Stimulated activated CD4-positive, alpha-beta T cell treated with anti-CD3 and anti-CD28 coated beads, Interleukin-1b, Interleukin-23, amount 100 ng/mL, for 1 hour (primary cell): ENCODE data around the gene ALG9.
"Not testable (repeated sequence)": the region's sequence is repeated elsewhere in the genome, so short reads cannot be mapped to it uniquely, and the experiment has no call there.

ENCODE experiments used
- DNase-seq, 2 donors: peaks; one replicate each; pipeline ENCODE4 v3.0.0-alpha.2; 2020; ENCODE audit warnings: low read depth in 2 of 2

ALG9 gene, protein sequence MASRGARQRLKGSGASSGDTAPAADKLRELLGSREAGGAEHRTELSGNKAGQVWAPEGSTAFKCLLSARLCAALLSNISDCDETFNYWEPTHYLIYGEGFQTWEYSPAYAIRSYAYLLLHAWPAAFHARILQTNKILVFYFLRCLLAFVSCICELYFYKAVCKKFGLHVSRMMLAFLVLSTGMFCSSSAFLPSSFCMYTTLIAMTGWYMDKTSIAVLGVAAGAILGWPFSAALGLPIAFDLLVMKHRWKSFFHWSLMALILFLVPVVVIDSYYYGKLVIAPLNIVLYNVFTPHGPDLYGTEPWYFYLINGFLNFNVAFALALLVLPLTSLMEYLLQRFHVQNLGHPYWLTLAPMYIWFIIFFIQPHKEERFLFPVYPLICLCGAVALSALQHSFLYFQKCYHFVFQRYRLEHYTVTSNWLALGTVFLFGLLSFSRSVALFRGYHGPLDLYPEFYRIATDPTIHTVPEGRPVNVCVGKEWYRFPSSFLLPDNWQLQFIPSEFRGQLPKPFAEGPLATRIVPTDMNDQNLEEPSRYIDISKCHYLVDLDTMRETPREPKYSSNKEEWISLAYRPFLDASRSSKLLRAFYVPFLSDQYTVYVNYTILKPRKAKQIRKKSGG

DNA sequence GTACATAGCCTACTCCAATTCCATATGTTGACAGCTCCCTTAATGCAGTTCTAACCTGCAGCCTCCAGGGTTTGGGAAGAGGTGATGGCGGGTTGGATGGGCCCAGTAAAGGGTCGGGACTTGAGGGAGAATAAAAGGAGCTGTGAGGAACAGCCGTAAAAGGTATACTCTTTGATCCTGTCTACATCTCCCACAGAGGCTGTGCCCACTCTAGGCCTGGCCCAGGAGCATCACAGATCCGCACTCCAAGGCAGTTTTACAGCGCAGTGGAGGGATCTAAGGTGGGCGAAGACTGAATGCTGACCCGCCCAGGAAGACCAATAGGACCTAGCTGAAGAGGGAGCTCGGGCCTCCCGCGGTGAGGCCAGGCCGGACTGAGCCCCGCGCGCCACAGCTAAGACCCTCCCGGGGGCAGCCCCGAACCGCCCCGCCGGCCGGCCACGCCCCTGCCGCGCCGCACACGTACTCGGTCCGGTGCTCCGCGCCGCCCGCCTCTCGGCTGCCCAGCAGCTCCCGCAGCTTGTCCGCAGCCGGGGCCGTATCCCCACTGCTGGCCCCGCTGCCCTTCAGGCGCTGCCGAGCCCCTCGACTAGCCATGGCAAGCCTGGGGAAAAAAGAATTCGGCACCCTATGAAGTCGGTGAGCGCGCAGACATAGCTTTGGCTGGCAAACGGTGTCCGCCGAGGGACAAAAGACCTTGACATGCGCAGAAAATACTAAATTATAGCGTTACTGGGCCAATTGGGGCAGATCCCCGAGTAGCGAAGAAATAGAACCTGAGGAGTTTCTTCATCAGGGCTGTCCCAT, at the start of gene ALG9:
TSS of gene ALG9 (minus strand) at position 696 of the 807 bp plus-strand sequence. CDS start at position 597, 99 bp downstream.
- peak; percentile 66 to 94 for DNase-seq

DNA sequence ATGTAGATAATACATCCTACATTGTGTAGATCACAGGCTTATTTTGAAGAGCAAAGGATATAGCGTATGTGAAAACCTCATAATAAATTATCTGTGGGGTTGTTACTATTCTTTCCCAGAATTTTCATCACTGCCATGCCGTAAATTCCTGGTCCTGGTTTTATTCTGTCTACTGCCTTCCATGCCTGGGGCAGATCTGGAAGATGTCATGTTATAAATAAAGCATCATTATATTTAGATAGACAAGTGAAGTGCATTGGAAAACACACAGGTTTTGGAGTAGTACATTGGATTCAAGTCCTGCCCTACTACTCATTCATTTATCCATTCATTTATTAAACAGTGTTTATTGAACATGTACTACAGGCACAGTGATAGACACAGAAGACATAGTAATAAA, 49.5 kb upstream of the ALG9 start:
- no peak for DNase-seq

DNA sequence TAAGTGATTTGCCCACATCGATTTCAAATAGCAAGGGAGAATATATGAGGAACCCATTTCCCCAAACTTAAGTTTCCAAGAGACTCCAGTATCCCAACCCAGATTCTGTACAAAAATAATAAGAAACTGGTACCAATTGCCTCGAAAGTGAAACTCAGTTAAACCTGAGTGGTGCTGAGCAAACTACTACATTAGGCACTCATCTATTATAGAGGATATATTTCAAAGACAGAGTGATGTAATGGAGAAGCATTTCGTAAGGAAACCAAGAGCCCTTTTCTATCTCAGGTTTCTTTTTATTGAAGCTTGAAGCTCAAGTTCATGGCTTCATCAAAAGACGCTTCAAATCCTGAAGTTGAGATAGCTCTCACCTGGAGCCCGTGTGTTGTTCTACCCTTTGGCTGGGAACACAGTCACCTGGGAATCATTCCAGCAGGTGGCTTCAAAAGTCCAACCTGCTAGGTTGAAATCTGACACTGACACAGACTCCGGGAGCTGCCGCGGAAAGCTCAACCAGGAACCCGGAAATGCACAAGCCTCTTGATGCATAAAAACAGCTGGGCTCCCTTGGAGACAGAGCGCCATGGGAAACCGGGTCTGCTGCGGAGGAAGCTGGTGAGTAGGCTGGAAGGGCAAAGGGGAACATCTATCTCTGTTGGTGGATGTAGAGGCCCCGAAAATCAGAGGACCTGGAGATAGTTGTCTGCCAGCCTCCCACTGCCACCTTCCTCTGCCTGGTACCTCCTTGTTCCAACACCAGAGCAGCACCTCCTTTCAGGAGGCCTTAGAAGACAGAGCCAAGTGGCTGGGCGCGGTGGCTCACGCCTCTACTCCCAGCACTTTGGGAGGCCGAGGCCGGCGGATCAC, 47.2 kb upstream of the ALG9 start, which contains the start of gene C11orf52:
TSS of gene C11orf52 (plus strand) at position 524 of the 867 bp plus-strand sequence. CDS start at position 584, 60 bp downstream.
- DNase-seq = no peak

DNA sequence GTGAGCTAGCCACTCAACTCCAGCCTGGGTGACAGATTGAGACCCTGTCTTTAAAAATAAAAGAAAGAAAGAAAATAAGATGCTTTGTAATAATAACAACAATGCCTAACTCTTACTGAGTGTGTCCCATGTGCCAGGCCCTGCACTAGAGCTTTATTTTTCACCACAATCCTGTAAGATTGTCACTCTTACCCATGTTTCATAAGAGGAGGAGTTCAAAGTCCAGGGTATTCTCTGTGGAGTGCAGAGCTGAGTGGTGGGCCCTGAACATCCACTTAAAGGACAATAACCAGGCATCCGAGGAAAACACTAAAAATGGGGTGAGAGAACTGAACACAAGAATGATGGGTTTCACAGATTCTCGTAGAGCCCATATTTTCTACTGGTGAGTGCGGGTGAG, 46.4 kb upstream of the ALG9 start:
- no peak for DNase-seq

DNA sequence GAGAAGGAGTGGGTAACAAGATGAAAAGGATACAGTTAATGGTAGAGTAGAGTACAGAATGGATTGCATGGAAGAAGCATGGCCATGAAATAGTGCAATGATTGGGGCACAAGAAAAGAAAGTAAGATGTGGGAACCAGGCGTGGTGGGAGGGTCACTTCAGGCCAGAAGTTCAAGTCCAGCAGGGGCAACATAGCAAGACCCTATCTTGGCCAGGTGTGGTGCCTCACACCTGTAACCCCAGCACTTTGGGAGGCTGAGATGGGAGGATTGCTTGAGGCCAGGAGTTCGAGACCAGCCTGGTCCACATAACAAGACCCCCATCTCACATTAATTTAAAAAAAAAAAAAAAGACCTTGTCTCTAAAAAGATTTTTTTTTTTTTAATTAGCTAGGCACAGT, 45.9 kb upstream of the ALG9 start:
- no peak for DNase-seq

DNA sequence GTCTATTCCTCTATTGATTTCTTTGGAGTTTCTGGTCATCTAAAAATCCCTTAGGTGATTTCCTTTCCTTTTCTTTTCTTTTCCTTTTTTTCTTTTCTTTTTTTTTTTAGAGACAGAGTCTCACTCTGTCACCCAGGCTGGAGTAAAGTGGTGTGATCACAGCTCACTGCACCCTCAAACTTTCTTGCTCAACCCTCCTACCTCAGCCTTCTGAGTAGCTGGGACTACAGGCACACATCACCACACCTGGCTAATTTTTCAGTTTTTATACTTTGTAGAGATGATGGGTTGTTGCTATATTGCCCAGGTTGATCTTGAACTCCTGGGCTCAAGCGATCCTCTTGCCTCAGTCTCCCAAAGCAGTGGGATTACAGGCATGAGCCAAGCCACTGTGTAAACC, 45.4 kb upstream of the ALG9 start:
- DNase-seq = no peak

DNA sequence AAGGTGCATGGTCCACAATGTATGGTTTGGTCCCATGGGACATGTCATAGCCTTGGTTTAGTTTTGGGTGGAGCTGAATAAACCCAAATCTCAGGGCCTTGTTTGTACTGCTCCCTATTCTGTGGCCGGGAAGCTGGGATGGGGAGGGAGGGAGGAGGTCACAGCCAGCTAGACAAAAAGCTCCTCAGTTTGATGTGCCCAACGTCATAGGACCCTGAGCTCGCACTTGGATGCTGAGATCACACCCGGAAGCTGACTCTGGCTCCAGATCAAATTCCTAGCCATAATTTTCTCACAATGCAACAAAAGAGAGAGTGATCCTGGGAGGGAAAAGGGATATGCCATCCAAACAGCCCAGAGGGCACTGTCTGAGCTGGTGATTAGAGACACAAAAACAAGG, 42.6 kb upstream of the ALG9 start:
- DNase-seq = no peak

DNA sequence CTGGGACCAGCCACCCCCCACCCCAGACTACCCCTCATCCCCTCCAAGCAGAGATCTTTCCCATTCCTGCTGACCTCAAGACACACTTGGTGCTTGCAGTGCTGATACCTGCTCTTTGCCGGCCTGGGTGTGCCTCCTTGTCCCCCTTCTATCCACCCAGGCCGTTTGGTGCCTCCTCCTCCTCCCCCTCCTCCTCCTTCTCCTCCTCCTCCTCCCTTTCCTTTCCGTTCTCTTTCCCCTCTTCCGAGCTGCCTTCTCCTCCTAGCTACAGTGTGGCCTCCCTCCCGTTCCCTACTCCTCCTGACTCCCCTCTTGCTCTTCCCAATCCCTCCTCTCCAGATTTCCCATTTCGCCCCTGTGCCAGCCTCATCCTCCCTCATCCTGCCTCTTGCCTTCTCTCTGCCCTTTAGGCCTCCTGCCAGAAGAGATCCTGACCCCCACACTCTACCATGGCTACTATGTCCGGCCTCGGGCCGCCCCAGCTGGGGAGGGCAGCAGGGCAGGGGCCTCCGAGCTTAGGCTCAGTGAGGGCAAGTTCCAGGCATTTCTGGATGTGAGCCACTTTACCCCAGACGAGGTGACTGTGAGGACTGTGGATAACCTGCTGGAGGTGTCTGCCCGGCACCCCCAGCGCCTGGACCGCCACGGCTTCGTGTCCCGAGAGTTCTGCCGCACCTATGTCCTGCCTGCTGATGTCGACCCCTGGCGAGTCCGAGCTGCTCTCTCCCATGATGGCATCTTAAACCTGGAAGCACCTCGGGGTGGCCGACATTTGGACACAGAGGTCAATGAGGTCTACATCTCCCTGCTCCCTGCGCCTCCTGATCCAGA, 41.9 kb upstream of the ALG9 start:
- no peak for DNase-seq

DNA sequence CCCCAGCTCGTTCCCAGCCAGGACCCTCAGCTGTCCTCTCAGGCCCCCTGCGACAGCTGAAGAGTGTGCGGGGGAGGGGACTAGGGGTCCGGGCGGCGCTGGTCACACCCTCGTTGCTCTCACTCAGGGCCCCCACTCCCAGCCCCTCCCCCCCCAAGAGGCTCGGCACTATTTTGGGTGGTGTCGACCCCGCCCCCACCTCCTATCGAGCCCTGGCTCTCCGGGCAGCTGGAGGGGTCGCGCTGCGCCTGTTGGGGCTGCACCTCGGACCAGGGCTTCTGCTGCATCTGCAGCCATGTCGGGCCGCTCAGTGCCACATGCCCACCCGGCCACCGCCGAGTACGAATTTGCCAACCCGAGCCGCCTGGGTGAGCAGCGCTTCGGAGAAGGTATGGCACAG, 41.2 kb upstream of the ALG9 start, which contains the start of gene HSPB2:
TSS of gene HSPB2 (plus strand) at position 200 of the 400 bp plus-strand sequence. CDS start at position 296, 96 bp downstream.
- DNase-seq = no peak

DNA sequence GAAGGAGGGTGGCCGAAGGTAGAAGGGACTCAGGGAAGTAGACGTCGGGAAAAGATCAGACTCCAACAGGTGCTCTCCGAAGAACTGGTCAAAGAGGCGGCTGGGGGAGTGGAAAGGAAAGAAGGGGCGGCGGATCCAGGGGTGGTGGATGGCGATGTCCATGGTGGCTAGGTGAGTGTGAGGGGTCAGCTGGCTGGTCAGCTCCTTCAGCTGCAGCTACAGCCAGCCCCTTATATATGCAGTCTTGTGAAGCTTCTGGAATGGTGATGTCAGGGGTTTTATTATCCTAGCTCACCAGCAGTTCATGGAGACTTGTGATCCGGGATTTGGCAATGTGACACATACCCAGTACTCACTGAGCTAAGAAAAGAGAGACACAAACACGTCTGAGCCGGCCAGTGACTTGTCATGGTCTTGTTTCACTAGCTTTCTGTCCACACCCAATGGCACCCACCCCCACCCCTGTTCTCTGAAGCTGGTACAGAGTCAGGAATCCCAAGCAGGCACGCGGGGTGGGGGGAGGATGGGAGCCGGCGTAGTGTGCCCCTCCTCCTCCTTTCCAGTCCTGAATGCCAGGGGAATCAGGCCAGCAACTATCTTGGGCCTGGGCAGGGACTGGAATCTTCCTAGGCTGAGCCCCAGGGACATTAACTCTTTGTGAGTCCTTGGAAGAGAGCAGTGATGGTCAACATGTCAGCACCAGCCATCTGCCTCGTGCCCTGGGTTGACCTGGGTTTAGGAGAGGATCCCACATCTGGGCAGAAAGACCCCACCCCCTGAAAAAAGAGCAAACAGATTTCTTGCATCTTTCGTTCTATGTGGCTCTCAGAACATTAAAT, 40.4 kb upstream of the ALG9 start, which contains the start of gene CRYAB:
TSS of gene CRYAB (minus strand) at position 208 of the 839 bp plus-strand sequence. CDS start at position 162, 46 bp downstream.
- no peak for DNase-seq

DNA sequence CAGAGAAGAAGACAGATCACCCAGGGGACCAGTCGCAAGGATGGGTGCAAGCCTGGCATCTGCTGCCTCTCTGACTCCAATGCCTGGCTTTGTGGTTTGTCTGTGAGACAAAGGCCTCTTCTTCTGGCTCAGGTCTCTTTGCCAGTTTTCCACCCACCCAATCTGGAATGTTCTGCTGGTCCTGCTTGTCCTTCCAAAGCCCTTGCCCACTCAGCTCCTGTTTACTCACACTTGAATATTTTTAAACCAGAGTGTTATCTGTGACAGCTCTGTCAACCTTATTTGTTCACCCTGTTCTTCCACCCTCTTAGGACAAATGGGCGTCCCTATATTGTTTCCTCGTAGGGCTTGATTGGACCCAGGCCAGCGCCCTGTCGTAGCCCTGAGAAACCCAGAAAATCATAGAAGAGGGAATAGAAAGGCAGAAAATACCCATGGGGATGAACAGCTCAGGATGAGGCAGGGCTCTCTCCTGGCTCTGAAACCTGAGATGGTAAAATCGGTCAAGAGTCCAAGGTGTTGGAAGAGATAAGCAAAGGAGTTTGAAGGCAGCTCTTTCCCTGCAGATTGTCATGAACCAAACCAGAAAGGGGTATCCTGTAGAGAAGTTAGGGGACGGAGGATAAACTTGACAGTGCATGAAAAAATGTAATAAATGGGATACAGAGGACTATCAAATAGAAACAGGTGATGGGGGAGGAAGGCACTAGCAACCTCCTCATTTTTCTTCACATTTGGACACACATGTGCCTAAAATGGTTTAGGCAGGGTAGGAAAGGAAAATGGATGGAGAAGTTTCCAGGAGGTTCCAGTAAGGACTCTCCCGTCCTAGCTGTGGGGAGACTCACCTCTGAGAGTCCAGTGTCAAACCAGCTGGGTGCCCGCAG, 39.5 kb upstream of the ALG9 start:
- no peak for DNase-seq

DNA sequence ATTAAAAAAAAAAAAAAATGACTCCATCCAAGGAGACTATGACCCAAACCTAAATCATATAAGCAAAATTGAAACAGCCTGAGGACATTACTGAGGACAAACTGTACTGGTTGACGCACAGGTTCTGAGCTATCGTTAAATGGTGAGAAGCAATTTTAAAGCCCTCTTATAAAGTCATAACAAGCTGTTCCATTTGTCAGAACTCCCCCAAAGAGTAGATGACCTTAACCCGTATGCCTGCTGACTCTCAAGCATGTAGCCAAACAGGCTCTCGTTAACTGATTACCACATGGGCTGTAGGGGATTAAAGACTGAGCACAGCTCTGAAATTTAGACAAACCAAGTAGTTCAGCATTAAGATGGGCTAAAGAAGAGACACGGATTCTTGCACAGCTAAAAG, 38.0 kb upstream of the ALG9 start:
- no peak for DNase-seq

DNA sequence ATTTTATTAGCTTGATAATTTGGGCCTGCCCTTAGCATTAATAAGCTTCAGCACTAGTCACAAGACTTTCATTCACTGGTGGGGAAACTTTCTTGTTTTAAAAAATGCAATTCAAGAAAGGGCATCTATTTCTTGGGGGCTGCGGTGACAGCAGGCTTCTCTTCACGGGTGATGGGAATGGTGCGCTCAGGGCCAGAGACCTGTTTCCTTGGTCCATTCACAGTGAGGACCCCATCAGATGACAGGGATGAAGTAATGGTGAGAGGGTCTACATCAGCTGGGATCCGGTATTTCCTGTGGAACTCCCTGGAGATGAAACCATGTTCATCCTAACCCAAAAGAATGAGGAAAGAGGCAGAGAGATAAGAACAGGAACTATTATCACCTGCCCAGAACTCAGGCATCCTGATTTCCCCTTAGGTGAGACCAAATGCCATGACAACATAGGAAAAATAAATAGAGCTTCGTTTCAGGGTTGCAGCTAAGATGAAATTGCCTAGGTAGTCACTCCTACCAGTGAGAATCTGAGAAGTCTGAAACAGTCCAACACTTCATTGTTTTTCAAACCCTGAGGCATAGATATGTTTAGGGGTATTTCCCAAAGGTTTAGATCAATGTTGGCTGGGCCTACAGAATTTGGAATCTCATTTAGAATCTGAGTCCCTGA, 37.4 kb upstream of the ALG9 start:
- DNase-seq = no peak

DNA sequence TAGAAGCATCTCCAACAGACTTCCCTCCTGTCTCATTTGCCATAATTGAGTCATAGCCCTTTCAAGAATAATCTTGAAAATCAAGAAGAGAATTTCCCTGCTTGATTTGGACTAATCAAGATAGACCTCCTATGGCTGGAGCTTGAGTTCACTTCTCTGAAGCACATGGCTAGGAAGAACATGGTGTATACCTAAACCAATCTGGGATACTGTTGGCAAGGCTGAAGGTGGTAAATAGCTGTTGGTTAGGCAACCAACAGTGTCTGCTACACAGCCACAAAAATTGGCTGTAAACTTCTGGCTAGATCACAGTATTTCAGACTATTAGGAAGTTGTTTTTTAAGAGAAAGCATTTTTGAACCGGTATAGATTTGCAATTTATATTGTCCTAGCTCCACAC, 35.3 kb upstream of the ALG9 start:
- DNase-seq = no peak

DNA sequence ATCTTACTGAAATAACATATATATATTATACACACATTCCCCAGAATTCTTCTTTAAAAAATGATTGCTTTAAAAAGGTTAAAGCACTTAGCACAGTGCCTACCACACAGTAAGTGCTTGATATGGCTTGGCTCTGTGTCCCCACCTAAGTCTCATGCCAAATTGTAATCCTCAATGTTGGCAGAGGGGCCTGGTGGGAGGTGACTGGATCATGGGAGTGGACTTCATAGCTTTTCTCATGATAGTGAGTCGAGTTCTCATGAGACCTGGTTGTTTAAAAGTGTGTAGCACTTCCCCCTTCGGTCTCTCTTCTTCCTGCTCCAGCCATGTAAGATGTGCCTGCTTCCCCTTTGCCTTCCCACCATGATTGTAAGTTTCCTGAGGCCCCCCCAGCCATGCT, 34.0 kb upstream of the ALG9 start:
- no peak for DNase-seq

DNA sequence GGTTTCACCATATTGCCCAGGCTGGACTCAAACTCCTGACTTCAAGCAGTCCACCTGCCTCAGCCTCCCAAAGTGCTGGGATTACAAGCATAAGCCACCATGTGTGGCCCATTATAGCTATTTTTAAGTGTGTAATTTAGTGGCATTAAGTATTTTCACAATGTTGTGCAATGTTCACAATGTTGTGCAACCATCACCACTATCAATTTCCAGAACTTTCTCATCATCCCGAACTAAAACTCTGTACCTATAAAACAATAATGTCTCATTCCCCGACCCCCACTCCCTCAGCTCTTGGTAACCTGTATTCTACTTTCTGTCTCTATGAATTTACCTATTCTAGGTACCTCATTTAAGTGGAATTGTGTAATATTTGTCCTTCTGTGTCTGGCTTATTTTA, 15.5 kb upstream of the ALG9 start:
- DNase-seq = no peak

DNA sequence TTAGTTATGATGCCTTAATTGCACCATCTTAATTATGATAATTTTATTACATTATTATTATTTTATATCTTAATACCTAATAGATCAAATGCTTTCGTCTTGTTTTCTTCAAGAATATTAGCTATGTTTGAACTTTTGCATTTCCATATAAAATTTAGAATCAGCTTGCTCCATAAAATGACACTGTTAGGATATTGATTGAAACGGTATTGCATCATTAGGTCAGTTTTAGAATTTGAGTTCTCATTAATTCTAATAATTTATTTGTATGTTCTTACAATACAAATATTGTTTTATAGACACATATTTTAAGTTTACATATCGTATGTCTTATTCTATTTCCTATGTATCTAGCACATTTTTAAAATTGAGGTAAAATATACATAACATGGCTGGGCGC, 14.7 kb upstream of the ALG9 start:
- DNase-seq = no peak

DNA sequence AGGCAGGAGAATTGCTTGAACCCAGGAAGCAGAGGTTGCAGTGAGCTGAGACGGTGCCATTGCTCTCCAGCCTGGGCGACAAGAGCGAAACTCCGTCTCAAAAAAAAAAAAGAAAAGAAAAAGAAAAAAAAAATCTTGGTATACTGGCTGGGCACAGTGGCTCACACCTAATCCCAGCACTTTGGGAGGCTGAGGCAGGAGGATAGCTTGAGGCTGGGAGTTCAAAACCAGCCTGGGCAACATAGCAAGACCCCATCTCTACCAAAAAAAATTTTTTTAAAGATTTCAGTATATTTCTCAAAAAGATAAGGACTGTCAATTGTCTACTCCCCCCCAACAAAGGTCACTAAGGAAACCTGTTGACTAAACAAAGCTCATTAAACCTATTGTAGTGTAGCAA, 13.7 kb upstream of the ALG9 start:
- not testable (repeated sequence) for DNase-seq
